Measurements from ENCODE around the gene IGFBP2. TPM values are rescaled to one million over a fixed set of nuclear protein-coding genes. Genes with fewer than 3 reads are reported as not detected.

Gene IGFBP2
- total RNA-seq, 2 donors from 2014 or later, result 6.1 TPM; not detected in 1

DNA sequence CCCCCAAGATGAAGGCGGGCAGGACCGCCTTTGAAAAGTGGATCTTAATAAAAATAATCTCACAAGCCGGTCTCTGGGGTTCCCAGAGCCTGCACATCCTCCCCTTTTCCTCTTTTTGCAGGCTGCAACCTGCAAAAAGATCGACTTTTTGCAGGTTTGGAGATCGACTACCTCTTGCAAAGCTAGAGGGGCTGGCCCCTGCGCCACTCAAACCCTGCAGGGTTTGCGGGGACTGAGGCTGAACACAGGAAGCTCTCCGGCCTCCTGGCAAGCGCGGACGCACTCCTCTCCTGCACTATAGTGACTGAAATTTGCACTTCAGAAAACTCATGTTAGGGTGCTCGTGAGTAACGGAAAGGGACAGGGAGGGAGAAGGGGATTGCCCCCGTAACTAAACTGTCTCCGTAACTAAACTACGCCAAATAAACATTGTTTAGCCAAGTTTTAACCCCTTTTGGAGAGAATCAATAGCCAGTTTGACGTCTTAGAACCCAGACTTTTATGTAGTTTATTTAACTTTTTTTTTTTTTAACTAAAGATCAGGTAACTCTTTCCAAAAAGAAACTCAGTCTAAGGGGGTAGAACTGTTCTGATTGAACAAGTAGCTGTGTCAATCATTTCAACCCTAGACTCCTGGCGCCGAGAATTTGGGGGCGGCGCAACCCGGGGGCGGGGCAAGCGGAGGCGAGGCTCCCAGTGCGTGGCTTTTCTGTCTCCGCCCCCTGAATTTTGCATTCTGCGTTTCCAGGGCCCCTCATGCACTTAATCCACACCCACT, 59.6 kb downstream of the IGFBP2 start:
- Mint-ChIP-seq H3K4me1 (peaks cover 22% of the 10 kb centered on the region), H3K4me3 (peak overlapping the region; percentile 81), H3K36me3 (ENCODE audit: low read depth) (peaks cover 4% of the 10 kb centered on the region), H3K27me3 (peaks cover 62% of the 10 kb centered on the region), H3K27ac (no peak overlapping the region)
- DNase-seq (peak in 1 of 3 donors; percentile 17), ATAC-seq (peak; percentile 54)
- H3K9me3 ChIP-seq (ENCODE audit: control insufficient read depth, low read length, poor library complexity, severe bottlenecking), result no peaks in the 10 kb centered on the region

DNA sequence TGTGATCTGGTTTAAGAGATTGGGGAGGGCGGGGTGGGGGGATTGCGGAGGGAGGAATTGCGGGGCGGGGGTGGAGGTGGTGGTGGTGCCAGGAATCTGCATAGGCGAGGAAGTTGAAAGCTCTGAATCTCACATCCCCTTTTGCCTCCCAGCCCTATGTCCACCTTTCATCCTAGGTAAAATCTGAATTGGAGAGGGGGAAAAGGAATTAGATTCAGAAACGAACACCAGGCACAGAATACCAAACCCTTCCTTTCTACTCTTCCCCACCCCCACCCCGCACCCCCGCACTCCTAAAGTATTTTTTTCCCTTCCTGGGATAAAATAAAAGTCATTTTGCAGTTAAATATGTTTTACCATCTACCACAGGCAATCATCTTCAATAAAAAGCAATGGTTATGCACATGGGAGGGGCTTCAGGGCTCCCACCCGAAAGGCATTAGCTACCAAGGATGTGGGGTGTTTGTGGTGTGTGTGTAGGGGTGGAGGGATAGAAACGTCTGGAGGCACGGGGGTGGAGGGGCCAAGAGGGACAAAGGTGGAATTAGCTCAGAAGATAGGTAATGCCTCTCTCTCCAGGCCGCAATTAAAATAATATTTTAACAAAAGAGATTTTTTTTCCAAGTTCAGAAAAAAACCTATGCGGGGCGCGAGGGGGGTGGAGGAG, 60.3 kb downstream of the IGFBP2 start:
- ATAC-seq (no peak), DNase-seq (no peak)
- no peak overlapping the region for H3K27ac Mint-ChIP-seq
- peaks cover 4% of the 10 kb centered on the region for H3K36me3 Mint-ChIP-seq (ENCODE audit: low read depth)
- H3K4me3 Mint-ChIP-seq, result peak overlapping the region; percentile 83
- no peaks in the 10 kb centered on the region for H3K9me3 ChIP-seq (ENCODE audit: control insufficient read depth, low read length, poor library complexity, severe bottlenecking)
- peaks cover 22% of the 10 kb centered on the region for H3K4me1 Mint-ChIP-seq
- H3K27me3 Mint-ChIP-seq, result peaks cover 57% of the 10 kb centered on the region

DNA sequence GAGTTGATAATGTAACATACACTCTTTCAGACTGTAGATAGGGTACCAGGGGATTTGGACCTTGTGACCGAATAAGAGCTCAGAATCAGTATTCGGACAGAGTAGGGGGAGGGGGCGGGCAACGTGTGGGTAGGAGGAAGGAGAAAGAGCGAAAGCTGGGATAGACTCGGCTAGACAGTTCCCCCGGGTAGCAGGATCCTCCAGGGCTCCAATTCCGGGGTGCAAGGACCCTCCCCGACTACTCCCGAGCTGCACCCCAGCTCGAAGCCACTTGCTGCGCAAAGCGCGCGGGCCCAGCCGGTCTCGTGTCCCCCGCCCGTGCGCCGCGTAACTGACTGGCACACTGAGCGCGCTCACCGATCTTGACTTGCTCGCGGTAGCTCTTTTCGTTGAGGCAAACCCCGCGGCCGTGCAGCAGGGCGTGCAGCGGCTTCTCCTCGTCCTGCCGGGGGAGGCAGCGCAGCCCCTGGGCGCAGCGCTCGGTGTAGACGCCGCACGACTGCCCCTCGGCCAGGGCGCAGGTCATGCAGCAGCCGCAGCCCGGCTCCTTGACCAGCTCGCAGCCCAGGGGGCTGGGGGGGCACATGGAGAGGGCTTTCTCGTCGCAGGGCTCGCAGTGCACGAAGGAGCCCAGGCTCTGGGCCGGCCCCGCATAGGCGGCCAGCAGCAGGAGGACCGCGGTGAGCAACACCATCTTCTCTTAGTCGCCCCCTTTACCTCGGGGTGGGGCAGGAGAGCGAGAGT, 61.0 kb downstream of the IGFBP2 start:
- Mint-ChIP-seq H3K4me3 (peak overlapping the region; percentile 83), H3K27me3 (peaks cover 50% of the 10 kb centered on the region), H3K4me1 (peaks cover 22% of the 10 kb centered on the region), H3K36me3 (ENCODE audit: low read depth) (peaks cover 4% of the 10 kb centered on the region), H3K27ac (no peak overlapping the region)
- H3K9me3 ChIP-seq (ENCODE audit: control insufficient read depth, low read length, poor library complexity, severe bottlenecking), result no peaks in the 10 kb centered on the region
- no peak for DNase-seq
- peak; percentile 47 for ATAC-seq

DNA sequence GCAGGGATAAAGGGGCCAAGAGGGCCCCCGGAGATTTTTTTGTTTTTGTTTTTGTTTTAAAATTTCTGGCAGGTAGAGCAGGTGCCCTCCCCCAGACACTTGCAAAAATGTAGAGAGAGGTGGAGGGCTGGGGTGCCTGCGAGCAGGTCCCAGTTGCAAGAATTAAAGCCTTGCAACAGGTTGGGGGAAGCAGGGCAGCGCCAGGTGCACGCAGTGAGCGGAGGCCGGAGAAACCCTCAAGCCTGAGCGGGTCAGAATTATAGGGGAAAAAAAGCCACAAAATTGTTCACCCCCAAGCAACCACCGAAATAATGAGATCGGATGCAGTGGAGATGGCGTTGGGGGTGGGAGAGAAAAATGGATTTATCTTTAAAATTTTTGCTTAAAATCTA, 61.6 kb downstream of the IGFBP2 start:
- DNase-seq, result no peak
- Mint-ChIP-seq H3K27ac (no peak overlapping the region), H3K4me3 (no peak overlapping the region)

DNA sequence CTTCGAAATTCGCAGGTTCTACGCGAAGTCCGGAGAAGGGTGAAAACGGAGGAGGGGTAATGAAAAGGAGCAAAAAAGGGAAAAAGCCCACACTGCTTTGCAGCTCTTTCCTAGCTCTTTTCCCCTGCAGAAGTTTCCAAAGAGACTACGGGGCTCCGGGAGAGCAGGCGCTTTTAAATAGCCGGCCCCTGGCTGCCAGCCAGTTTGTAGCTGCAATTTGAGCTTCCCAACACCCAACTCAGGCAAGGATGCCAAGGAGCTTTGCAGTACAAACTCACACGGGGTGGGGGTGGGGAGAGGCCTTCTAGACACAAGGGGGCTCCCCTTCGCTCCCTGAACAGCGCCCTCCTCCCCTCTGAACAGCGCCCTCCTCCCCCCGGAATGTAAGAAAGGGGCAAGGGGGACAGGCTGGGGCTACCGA, 62.2 kb downstream of the IGFBP2 start, which contains the start of gene IGFBP5:
IGFBP5 (minus strand) TSS at position 149 of the 421 bp plus-strand sequence. CDS start 774 bp downstream, outside the sequence.
- no peak for ATAC-seq
- no peaks in the 10 kb centered on the region for H3K9me3 ChIP-seq (ENCODE audit: control insufficient read depth, low read length, poor library complexity, severe bottlenecking)
- Mint-ChIP-seq H3K27me3 (peaks cover 39% of the 10 kb centered on the region), H3K36me3 (ENCODE audit: low read depth) (peaks cover 4% of the 10 kb centered on the region), H3K27ac (no peak within 1 kb of the TSS), H3K4me1 (peaks cover 22% of the 10 kb centered on the region), H3K4me3 (peak within 1 kb of the TSS; percentile 83)
- no peak for DNase-seq

More for the DNA sequence above, 61.6 kb downstream of the IGFBP2 start:
- peaks cover 45% of the 10 kb centered on the region for H3K27me3 Mint-ChIP-seq
- H3K36me3 Mint-ChIP-seq (ENCODE audit: low read depth), result peaks cover 4% of the 10 kb centered on the region
- H3K4me1 Mint-ChIP-seq, result peaks cover 22% of the 10 kb centered on the region
- no peaks in the 10 kb centered on the region for H3K9me3 ChIP-seq (ENCODE audit: control insufficient read depth, low read length, poor library complexity, severe bottlenecking)
- no peak for ATAC-seq

DNA sequence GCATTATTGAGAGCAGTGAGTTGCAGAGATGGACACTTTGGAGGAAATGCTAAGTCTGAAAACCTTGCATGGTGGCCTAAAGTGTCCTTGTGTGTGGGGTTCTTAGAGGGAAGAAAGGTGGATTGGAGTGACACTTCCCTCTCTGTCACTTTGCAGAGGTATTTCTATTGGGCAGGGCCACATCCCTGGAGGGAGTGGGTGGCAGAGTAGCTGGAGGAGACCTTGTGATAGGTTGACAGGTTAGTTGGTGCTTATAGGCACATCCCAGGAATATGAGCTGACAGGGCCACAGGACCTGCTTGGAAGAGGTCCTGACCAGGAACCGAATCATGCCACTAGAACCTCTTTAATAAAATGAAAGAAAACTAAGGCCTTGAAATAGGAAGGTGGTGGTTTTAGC, 63.1 kb downstream of the IGFBP2 start:
- H3K9me3 ChIP-seq (ENCODE audit: control insufficient read depth, low read length, poor library complexity, severe bottlenecking), result no peaks in the 10 kb centered on the region
- no peak overlapping the region for H3K27ac Mint-ChIP-seq
- peaks cover 31% of the 10 kb centered on the region for H3K27me3 Mint-ChIP-seq
- ATAC-seq, result no peak
- DNase-seq, result no peak
- H3K4me3 Mint-ChIP-seq, result no peak overlapping the region
- H3K4me1 Mint-ChIP-seq, result peaks cover 20% of the 10 kb centered on the region
- H3K36me3 Mint-ChIP-seq (ENCODE audit: low read depth), result peaks cover 3% of the 10 kb centered on the region

DNA sequence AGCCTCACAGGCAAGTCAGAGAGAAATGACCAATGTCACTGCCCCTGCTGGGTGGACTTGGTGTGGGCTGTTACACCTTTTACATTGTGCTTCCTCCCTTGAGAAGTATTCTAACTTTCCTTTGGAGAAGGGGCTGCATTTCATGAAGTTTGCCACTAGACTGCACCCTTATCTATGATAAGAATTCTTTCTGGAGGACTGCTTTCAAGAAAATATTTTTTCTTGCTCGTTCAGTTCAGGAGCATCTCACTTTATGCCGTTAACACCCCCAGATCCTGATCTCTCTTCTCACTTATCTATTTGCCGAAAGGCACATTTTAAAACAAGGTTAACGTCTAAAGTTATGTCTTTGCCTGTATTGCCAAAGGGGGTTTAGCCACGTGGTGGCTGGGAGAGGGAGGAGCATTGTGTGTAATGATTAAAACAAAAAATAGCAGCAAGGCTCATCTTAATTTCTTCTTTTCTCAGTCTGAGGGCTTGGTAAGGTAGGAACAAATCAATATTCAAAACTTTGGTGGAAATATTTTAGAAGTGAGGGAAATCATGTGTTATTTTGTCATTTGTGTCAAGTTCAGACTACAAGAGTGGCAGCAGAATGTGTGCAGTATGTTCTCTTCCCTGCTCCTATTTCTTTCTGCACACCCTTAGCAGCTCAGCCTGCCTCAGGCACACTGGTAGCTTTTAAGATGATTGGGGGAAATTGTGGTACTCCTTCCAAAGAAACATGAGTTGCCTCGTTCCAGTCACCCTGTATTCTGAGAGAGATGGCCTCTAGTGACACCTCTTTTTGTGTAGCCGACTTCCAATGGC, 63.7 kb downstream of the IGFBP2 start:
- Mint-ChIP-seq H3K27ac (no peak overlapping the region), H3K27me3 (peaks cover 25% of the 10 kb centered on the region), H3K36me3 (ENCODE audit: low read depth) (no peaks in the 10 kb centered on the region), H3K4me3 (no peak overlapping the region), H3K4me1 (peaks cover 15% of the 10 kb centered on the region)
- DNase-seq (no peak), ATAC-seq (no peak)
- no peaks in the 10 kb centered on the region for H3K9me3 ChIP-seq (ENCODE audit: control insufficient read depth, low read length, poor library complexity, severe bottlenecking)

DNA sequence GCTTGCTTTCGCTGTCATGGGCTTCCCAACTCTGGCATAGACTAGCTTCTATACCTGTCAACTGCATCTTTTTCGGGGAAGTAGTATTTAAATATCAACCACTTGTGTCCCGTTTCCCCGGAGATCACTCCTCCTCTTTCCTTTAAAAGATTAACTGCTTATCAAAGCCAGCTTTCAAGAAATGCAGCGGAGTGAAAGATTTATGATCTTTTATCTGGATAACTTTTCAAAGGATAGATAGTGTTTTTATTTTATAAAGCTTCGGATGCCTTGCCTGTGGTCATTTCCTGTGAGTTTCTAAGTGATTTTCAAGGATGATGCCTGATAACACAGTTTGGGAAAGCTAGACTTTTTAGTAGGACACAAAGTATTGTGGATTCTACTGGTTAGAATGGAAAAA, 65.1 kb downstream of the IGFBP2 start:
- peaks cover 20% of the 10 kb centered on the region for H3K27me3 Mint-ChIP-seq
- peaks cover 11% of the 10 kb centered on the region for H3K4me1 Mint-ChIP-seq
- H3K27ac Mint-ChIP-seq, result no peak overlapping the region
- DNase-seq (no peak), ATAC-seq (no peak)
- H3K36me3 Mint-ChIP-seq (ENCODE audit: low read depth), result no peaks in the 10 kb centered on the region
- H3K4me3 Mint-ChIP-seq, result no peak overlapping the region
- no peaks in the 10 kb centered on the region for H3K9me3 ChIP-seq (ENCODE audit: control insufficient read depth, low read length, poor library complexity, severe bottlenecking)

DNA sequence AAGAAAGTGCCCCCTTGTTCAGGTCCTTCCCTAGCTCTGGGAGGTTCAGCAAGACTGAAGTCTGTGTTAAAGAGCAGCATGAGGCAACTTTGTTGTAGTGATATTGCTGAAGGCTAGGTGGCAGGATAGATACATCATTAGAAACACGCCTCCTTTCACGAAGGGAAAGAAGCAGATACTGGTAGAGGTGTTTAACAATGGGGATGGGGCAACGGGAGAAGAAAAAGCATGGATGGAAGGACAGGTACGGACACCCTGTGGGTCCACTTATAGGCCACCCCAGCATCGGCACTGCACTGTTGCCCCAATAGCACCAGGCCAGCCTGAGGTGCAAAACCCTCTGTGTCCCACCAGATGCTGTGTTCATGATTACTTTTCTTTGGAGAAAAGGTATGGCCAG, 65.7 kb downstream of the IGFBP2 start:
- no peak overlapping the region for H3K4me3 Mint-ChIP-seq
- peak; percentile 46 for ATAC-seq
- no peaks in the 10 kb centered on the region for H3K36me3 Mint-ChIP-seq (ENCODE audit: low read depth)
- H3K4me1 Mint-ChIP-seq, result peaks cover 9% of the 10 kb centered on the region
- H3K27me3 Mint-ChIP-seq, result peaks cover 15% of the 10 kb centered on the region
- H3K27ac Mint-ChIP-seq, result no peak overlapping the region
- no peaks in the 10 kb centered on the region for H3K9me3 ChIP-seq (ENCODE audit: control insufficient read depth, low read length, poor library complexity, severe bottlenecking)
- no peak for DNase-seq

DNA sequence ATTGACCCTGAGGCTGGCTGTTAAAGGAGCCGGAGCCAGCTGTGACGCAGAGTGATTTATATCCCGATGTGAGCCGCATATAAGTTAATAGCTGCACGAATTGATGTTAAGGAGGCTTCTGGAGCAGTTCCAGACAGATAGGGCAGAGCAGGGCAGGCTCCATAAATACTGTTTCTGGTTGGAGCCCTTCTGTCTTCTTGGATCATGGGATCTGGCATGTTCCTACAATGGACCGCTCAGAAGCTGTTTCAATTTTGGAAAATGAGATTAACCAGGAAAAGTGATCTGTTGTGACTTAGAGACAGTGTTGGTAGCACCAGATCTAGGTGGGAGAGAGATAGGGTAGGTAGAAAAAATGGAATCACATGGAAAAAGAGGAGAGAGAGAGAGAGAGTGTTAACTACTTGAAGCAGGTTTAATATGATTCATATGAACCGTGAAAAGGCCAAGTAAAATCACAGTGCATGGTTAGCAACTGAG, 66.9 kb downstream of the IGFBP2 start:
- Mint-ChIP-seq H3K36me3 (ENCODE audit: low read depth) (no peaks in the 10 kb centered on the region), H3K4me1 (peaks cover 9% of the 10 kb centered on the region), H3K4me3 (no peak overlapping the region), H3K27ac (no peak overlapping the region), H3K27me3 (peaks cover 4% of the 10 kb centered on the region)
- ATAC-seq (no peak), DNase-seq (no peak)
- no peaks in the 10 kb centered on the region for H3K9me3 ChIP-seq (ENCODE audit: control insufficient read depth, low read length, poor library complexity, severe bottlenecking)

DNA sequence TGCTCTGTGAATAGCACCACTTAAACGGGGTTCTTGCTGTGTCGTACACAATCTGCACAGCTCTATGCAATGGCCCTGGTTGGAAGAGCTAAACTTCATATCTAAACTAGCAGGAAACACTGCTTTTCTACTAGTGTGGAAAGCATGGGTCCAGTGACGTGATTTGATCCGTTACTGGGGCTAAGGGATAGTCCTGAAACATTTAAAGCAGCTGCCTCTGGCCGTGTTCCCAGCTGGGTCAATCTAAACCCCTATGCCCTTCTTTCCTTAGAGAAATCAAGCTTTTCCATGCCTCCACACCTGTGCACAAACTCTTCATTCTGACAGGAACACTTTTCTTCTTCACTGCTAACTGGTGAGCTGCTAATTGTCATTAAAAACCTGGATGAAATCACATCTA, 67.6 kb downstream of the IGFBP2 start:
- H3K4me1 Mint-ChIP-seq, result peaks cover 8% of the 10 kb centered on the region
- DNase-seq (no peak), ATAC-seq (no peak)
- H3K27ac Mint-ChIP-seq, result no peak overlapping the region
- H3K9me3 ChIP-seq (ENCODE audit: control insufficient read depth, low read length, poor library complexity, severe bottlenecking), result no peaks in the 10 kb centered on the region
- H3K27me3 Mint-ChIP-seq, result peaks cover 4% of the 10 kb centered on the region
- H3K4me3 Mint-ChIP-seq, result no peak overlapping the region
- no peaks in the 10 kb centered on the region for H3K36me3 Mint-ChIP-seq (ENCODE audit: low read depth)

DNA sequence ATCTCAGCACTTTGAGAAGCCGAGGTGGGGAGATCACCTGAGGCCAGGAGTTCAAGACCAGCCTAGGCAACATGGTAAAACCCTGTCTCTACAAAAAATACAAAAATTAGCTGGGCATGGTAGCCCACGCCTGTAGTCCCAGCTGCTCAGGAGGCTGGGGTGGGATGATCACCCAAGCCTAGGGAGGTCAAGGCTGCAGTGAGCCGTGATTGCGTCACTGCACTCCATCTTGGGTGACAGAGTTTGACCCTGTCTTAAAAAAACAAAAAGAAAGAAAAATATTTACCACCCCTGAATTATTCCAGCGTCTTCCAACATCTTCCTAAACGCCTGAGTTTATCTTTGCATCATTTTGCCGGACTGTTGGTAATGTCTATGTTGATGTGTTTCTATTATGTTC, 68.3 kb downstream of the IGFBP2 start:
- no peaks in the 10 kb centered on the region for H3K9me3 ChIP-seq (ENCODE audit: control insufficient read depth, low read length, poor library complexity, severe bottlenecking)
- H3K27ac Mint-ChIP-seq, result no peak overlapping the region
- DNase-seq (no peak), ATAC-seq (no peak)
- no peak overlapping the region for H3K4me3 Mint-ChIP-seq
- peaks cover 3% of the 10 kb centered on the region for H3K4me1 Mint-ChIP-seq
- H3K27me3 Mint-ChIP-seq, result peaks cover 4% of the 10 kb centered on the region
- no peaks in the 10 kb centered on the region for H3K36me3 Mint-ChIP-seq (ENCODE audit: low read depth)
